GM23338 (cell line): Measurements from ENCODE around the gene PHF1. TPM values are rescaled to one million over a fixed set of nuclear protein-coding genes. Genes with fewer than 3 reads are reported as not detected.
A peak's percentile ranks its signal among the peaks of the same experiment; 100 is the strongest.

Source experiments
- ATAC-seq: fragments of 200-7000 bp; cut with Tn5 transposase; 3 replicates; pipeline ENCODE4 v1.9.1; 2020
- DNase-seq: peaks from one replicate; pipeline ENCODE4 v3.0.0-alpha.2; 2015; ENCODE audit warnings: low spot score
- H2AFZ ChIP-seq: fragments of 200-600 bp; sonication (generic); 2 replicates; pipeline ENCODE4 v1.8.0; 2016; ENCODE audit warnings: antibody characterized with exemption, mild to moderate bottlenecking, moderate library complexity
- H3F3A ChIP-seq: fragments of 200-600 bp; sonication (generic); replicated peaks from 2 replicates; pipeline ENCODE4 v1.8.0; 2017; ENCODE audit warnings: antibody characterized with exemption, mixed run types, low read depth
- H3K27ac ChIP-seq: fragments of 200-600 bp; sonication (generic); 2 replicates; pipeline ENCODE4 v1.6.1; 2016; ENCODE audit warnings: low read depth
- H3K27me3 ChIP-seq: fragments of 200-600 bp; sonication (generic); 2 replicates; pipeline ENCODE4 v1.8.0; 2016; ENCODE audit warnings: mild to moderate bottlenecking, mixed run types, moderate library complexity; ENCODE audit not compliant: insufficient read depth
- H3K36me3 ChIP-seq: fragments of 200-600 bp; sonication (generic); 2 replicates; pipeline ENCODE4 v1.8.0; 2016; ENCODE audit warnings: mild to moderate bottlenecking; ENCODE audit not compliant: insufficient read depth
- H3K4me1 ChIP-seq: fragments of 200-600 bp; sonication (generic); 2 replicates; pipeline ENCODE4 v1.8.0; 2016; ENCODE audit warnings: mild to moderate bottlenecking, moderate library complexity; ENCODE audit not compliant: insufficient read depth
- H3K4me2 ChIP-seq: fragments of 200-600 bp; sonication (generic); 2 replicates; pipeline ENCODE4 v1.7.1; 2017; ENCODE audit warnings: mixed run types
- H3K4me3 ChIP-seq: fragments of 200-600 bp; sonication (generic); 2 replicates; pipeline ENCODE4 v1.6.1; 2016; ENCODE audit warnings: mixed run types
- H3K79me2 ChIP-seq: fragments of 200-600 bp; sonication (generic); replicated peaks from 2 replicates; pipeline ENCODE4 v1.8.0; 2017; ENCODE audit warnings: mild to moderate bottlenecking; ENCODE audit not compliant: insufficient read depth
- H3K9me2 ChIP-seq: fragments of 200-600 bp; sonication (generic); 2 replicates; pipeline ENCODE4 v1.8.0; 2017; ENCODE audit not compliant: insufficient read depth
- H4K20me1 ChIP-seq: fragments of 200-600 bp; sonication (generic); replicated peaks from 2 replicates; pipeline ENCODE4 v1.8.0; 2017; ENCODE audit warnings: mild to moderate bottlenecking; ENCODE audit not compliant: insufficient read depth
- H3K27ac Mint-ChIP-seq: 2 replicates; pipeline ENCODE4 v1.8.0; 2020; ENCODE audit warnings: inconsistent platforms, mild to moderate bottlenecking, moderate library complexity, mixed read lengths
- H3K27me3 Mint-ChIP-seq: 3 replicates; pipeline ENCODE4 v1.8.0; 2022; ENCODE audit warnings: low read depth, mild to moderate bottlenecking, moderate library complexity, mixed read lengths, inconsistent platforms; ENCODE audit not compliant: insufficient read depth, poor library complexity
- H3K36me3 Mint-ChIP-seq: 3 replicates; pipeline ENCODE4 v1.8.0; 2021; ENCODE audit warnings: low read depth, mild to moderate bottlenecking, inconsistent platforms, moderate library complexity, mixed read lengths
- H3K4me1 Mint-ChIP-seq: 3 replicates; pipeline ENCODE4 v1.8.0; 2020; ENCODE audit warnings: mild to moderate bottlenecking, inconsistent platforms, mixed read lengths
- H3K4me3 Mint-ChIP-seq: 3 replicates; pipeline ENCODE4 v1.8.0; 2021; ENCODE audit warnings: moderate library complexity, mild to moderate bottlenecking, inconsistent platforms, mixed read lengths
- H3K9me3 Mint-ChIP-seq: 3 replicates; pipeline ENCODE4 v1.8.0; 2020; ENCODE audit warnings: moderate library complexity, mild to moderate bottlenecking, inconsistent platforms, mixed read lengths
- CTCF ChIP-seq, 2 experiments: fragments of 200-600 bp in 1 of 2; sonication (generic) in 1 of 2; conservative IDR thresholded peaks; 2 replicates each; pipeline versions ENCODE4 v1.5.1 to v1.6.1; 2016 to 2017; ENCODE audit warnings: antibody characterized with exemption in 2 of 2, low read depth in 2 of 2, mild to moderate bottlenecking in 2 of 2, moderate library complexity in 1 of 2
- REST ChIP-seq: IDR thresholded peaks from one replicate; pipeline ENCODE4 v1.6.1; 2018; ENCODE audit warnings: antibody characterized with exemption; ENCODE audit not compliant: unreplicated experiment
- polyA plus RNA-seq: library from polyadenylated mRNA; unstranded; fragments of >200 nt; fragmentation: Nextera tagmentation; extraction: Ambion mirVana; gene quantifications from 2 replicates; pipeline ENCODE4 v1.2.1, GENCODE V29; 2016
- total RNA-seq: library from RNA; depleted of rRNA; stranded (reverse); fragments of >200 nt; shearing (Covaris generic); gene quantifications from 2 replicates; pipeline ENCODE4 v1.2.3, GENCODE V29; 2014
- TF ChIP-seq, protein P1 (sequence below): fragments of 250-450 bp; sonication (Bioruptor Pico); IDR thresholded peaks from 2 replicates; pipeline ENCODE4 v1.5.0; 2020; ENCODE audit warnings: mild to moderate bottlenecking, moderate library complexity
- TF ChIP-seq, protein P2 (sequence below): IDR thresholded peaks from 2 replicates; pipeline ENCODE4 v1.6.1; 2016; ENCODE audit warnings: antibody characterized with exemption

PHF1 gene
- total and polyA plus RNA-seq, 2 experiments from 2014 or later = 29.4 to 46.7 TPM

- Histone ChIP-seq H4K20me1 (no peaks in the 10 kb centered on the region; the same call in 1 of the 2 replicates), H3K4me1 (peaks cover 54% of the 10 kb centered on the region), H3K79me2 (peaks cover 66% of the 10 kb centered on the region), H3K36me3 (peaks cover 28% of the 10 kb centered on the region), H3K27me3 (no peaks in the 10 kb centered on the region), H3K9me2 (no peaks in the 10 kb centered on the region), H3F3A (peaks cover 23% of the 10 kb centered on the region; the same call in 1 of the 2 replicates), H2AFZ (no peak overlapping the region), H3K4me3 (peak overlapping the region; percentile 64), H3K4me2 (peak overlapping the region; percentile 90), H3K27ac (peak overlapping the region; percentile 100)
- Mint-ChIP-seq H3K4me1 (peaks cover 54% of the 10 kb centered on the region), H3K36me3 (peaks cover 53% of the 10 kb centered on the region), H3K27ac (peak overlapping the region; percentile 90), H3K4me3 (peak overlapping the region; percentile 80), H3K27me3 (peaks cover 24% of the 10 kb centered on the region), H3K9me3 (no peaks in the 10 kb centered on the region)
- no peak for ATAC-seq
- TF ChIP-seq, protein P1, sequence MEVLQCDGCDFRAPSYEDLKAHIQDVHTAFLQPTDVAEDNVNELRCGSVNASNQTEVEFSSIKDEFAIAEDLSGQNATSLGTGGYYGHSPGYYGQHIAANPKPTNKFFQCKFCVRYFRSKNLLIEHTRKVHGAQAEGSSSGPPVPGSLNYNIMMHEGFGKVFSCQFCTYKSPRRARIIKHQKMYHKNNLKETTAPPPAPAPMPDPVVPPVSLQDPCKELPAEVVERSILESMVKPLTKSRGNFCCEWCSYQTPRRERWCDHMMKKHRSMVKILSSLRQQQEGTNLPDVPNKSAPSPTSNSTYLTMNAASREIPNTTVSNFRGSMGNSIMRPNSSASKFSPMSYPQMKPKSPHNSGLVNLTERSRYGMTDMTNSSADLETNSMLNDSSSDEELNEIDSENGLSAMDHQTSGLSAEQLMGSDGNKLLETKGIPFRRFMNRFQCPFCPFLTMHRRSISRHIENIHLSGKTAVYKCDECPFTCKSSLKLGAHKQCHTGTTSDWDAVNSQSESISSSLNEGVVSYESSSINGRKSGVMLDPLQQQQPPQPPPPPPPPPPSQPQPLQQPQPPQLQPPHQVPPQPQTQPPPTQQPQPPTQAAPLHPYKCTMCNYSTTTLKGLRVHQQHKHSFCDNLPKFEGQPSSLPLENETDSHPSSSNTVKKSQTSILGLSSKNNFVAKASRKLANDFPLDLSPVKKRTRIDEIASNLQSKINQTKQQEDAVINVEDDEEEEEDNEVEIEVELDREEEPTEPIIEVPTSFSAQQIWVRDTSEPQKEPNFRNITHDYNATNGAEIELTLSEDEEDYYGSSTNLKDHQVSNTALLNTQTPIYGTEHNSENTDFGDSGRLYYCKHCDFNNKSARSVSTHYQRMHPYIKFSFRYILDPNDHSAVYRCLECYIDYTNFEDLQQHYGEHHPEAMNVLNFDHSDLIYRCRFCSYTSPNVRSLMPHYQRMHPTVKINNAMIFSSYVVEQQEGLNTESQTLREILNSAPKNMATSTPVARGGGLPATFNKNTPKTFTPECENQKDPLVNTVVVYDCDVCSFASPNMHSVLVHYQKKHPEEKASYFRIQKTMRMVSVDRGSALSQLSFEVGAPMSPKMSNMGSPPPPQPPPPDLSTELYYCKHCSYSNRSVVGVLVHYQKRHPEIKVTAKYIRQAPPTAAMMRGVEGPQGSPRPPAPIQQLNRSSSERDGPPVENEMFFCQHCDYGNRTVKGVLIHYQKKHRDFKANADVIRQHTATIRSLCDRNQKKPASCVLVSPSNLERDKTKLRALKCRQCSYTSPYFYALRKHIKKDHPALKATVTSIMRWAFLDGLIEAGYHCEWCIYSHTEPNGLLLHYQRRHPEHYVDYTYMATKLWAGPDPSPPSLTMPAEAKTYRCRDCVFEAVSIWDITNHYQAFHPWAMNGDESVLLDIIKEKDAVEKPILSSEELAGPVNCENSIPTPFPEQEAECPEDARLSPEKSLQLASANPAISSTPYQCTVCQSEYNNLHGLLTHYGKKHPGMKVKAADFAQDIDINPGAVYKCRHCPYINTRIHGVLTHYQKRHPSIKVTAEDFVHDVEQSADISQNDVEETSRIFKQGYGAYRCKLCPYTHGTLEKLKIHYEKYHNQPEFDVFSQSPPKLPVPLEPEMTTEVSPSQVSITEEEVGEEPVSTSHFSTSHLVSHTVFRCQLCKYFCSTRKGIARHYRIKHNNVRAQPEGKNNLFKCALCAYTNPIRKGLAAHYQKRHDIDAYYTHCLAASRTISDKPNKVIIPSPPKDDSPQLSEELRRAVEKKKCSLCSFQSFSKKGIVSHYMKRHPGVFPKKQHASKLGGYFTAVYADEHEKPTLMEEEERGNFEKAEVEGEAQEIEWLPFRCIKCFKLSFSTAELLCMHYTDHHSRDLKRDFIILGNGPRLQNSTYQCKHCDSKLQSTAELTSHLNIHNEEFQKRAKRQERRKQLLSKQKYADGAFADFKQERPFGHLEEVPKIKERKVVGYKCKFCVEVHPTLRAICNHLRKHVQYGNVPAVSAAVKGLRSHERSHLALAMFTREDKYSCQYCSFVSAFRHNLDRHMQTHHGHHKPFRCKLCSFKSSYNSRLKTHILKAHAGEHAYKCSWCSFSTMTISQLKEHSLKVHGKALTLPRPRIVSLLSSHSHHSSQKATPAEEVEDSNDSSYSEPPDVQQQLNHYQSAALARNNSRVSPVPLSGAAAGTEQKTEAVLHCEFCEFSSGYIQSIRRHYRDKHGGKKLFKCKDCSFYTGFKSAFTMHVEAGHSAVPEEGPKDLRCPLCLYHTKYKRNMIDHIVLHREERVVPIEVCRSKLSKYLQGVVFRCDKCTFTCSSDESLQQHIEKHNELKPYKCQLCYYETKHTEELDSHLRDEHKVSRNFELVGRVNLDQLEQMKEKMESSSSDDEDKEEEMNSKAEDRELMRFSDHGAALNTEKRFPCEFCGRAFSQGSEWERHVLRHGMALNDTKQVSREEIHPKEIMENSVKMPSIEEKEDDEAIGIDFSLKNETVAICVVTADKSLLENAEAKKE (CRISPR knock-in tag) = no peak
- TF ChIP-seq CTCF (conservative IDR thresholded peaks at IDR 0.05; ENCODE audit: low read depth in 2 of 2) = no peak
- DNase-seq = no peak
Measured at GRCh38 chr6:33432546-33432945, 21.7 kb downstream of the PHF1 start.

GRCh38 chr6:33433001-33433543 lies 22.3 kb downstream of the PHF1 start:
- H3K27ac ChIP-seq = peak overlapping the region; percentile 100
- H2AFZ ChIP-seq = no peak overlapping the region
- DNase-seq (peak; percentile 73), ATAC-seq (peak; percentile 30)
- no peaks in the 10 kb centered on the region for H3K27me3 ChIP-seq
- H3K4me2 ChIP-seq = peak overlapping the region; percentile 90
- no peaks in the 10 kb centered on the region for H3K9me2 ChIP-seq
- H3K4me1 ChIP-seq = peaks cover 54% of the 10 kb centered on the region
- peaks cover 66% of the 10 kb centered on the region for H3K79me2 ChIP-seq
- no peaks in the 10 kb centered on the region for H3K9me3 Mint-ChIP-seq
- peaks cover 58% of the 10 kb centered on the region for H3K36me3 Mint-ChIP-seq
- peaks cover 30% of the 10 kb centered on the region for H3K36me3 ChIP-seq
- H3F3A ChIP-seq = peaks cover 23% of the 10 kb centered on the region; the same call in 1 of the 2 replicates
- H4K20me1 ChIP-seq = no peaks in the 10 kb centered on the region; the same call in 1 of the 2 replicates
- H3K4me3 Mint-ChIP-seq = peak overlapping the region; percentile 80
- peak overlapping the region; percentile 64 for H3K4me3 ChIP-seq
- peaks cover 24% of the 10 kb centered on the region for H3K27me3 Mint-ChIP-seq
- H3K27ac Mint-ChIP-seq = peak overlapping the region; percentile 90
- peaks cover 54% of the 10 kb centered on the region for H3K4me1 Mint-ChIP-seq
- TF ChIP-seq REST = no peak
- TF ChIP-seq, protein P2, sequence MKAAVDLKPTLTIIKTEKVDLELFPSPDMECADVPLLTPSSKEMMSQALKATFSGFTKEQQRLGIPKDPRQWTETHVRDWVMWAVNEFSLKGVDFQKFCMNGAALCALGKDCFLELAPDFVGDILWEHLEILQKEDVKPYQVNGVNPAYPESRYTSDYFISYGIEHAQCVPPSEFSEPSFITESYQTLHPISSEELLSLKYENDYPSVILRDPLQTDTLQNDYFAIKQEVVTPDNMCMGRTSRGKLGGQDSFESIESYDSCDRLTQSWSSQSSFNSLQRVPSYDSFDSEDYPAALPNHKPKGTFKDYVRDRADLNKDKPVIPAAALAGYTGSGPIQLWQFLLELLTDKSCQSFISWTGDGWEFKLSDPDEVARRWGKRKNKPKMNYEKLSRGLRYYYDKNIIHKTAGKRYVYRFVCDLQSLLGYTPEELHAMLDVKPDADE = no peak
- TF ChIP-seq CTCF (conservative IDR thresholded peaks at IDR 0.05; ENCODE audit: low read depth in 2 of 2) = no peak
